ENCODE measurements around the gene HECW1.

Gene HECW1

DNA sequence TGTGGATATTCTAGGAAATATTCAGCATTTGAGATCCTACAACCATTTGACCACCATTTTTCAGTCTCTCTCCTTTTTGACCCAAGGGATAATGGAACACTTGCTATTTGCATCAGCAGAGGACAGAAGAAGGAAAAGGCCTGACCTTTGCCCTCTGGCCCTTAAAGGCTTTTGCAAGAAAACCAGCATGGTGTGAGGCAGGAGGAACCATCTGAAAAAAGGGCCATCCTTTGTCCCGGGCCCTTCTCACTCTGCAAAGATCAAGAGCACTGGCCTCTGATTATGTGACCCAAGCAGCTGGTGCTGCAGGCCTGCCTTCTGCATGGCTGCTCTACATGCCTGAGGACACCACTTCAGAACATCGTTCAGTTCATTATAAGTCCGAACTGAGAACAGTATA is 337.1 kb downstream of the HECW1 start:
- DNase-seq: no peak
- H3K27me3 ChIP-seq (ENCODE audit: insufficient read depth, low read depth, severe bottlenecking): no peaks in the 10 kb centered on the region
- H3K27ac ChIP-seq: no peak overlapping the region
- no peaks in the 10 kb centered on the region for H3K9me3 ChIP-seq (ENCODE audit: severe bottlenecking)
- H3K4me3 ChIP-seq (ENCODE audit: low read depth, low read length): no peak overlapping the region
- TF ChIP-seq, protein P1, sequence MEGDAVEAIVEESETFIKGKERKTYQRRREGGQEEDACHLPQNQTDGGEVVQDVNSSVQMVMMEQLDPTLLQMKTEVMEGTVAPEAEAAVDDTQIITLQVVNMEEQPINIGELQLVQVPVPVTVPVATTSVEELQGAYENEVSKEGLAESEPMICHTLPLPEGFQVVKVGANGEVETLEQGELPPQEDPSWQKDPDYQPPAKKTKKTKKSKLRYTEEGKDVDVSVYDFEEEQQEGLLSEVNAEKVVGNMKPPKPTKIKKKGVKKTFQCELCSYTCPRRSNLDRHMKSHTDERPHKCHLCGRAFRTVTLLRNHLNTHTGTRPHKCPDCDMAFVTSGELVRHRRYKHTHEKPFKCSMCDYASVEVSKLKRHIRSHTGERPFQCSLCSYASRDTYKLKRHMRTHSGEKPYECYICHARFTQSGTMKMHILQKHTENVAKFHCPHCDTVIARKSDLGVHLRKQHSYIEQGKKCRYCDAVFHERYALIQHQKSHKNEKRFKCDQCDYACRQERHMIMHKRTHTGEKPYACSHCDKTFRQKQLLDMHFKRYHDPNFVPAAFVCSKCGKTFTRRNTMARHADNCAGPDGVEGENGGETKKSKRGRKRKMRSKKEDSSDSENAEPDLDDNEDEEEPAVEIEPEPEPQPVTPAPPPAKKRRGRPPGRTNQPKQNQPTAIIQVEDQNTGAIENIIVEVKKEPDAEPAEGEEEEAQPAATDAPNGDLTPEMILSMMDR (IDR thresholded peaks at IDR 0.05; ENCODE audit: low read depth, low read length): no peak
- no peaks in the 10 kb centered on the region for H3K36me3 ChIP-seq

DNA sequence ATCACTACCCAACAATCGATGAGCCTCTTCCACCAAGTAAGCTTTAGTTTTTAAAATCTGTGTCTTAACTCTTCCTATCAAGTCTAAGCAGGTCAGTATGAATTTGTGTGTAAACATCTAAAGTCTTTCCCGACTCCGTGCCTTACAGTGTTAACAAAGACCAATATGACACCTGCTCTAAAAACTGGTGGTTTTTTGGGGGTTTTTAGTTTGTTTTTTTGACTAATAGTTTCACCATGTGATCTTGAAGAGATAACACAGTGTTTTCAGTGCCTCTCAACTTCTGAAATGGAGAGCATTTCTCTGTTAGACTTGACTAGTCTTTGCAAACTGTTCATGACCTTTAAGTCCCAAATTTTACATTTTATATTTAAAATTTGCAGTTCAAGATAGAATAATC is 338.4 kb downstream of the HECW1 start:
- no peak overlapping the region for H3K4me3 ChIP-seq (ENCODE audit: low read depth, low read length)
- no peaks in the 10 kb centered on the region for H3K9me3 ChIP-seq (ENCODE audit: severe bottlenecking)
- H3K36me3 ChIP-seq: no peaks in the 10 kb centered on the region
- TF ChIP-seq, protein P1 (IDR thresholded peaks at IDR 0.05; ENCODE audit: low read depth, low read length): no peak
- H3K27me3 ChIP-seq (ENCODE audit: insufficient read depth, low read depth, severe bottlenecking): no peaks in the 10 kb centered on the region
- DNase-seq: no peak
- H3K27ac ChIP-seq: no peak overlapping the region

DNA sequence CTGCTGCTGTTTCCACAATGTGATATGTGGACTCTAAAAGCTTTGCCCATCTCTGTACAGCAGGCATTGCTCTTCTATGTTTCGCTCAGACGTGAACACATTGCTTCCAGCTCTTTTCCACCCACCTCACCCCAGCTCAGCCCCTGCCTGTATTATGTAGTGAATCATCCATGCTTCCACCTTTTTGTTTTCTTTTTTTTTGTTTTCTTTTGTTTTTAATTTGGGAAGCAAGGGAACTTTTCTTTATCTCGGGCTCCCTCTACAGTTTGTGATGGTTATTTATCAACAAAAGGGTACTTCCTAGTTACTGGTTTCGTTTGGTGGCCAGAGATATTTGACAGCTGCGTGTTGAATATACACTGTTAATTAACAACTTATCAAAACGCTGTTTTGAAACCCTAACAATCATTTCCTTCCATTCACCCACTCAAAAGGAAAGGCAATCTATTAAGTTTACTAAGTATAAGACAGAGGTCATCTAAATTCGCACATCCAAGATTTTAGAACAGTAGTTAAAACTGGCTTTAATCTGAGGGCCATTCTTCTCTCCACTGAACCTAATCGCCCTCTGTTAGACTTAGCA is 342.6 kb downstream of the HECW1 start:
- TF ChIP-seq, protein P1 (IDR thresholded peaks at IDR 0.05; ENCODE audit: low read depth, low read length): peak; percentile 18; the same call in 1 of the 2 replicates
- no peak for DNase-seq
- Histone ChIP-seq H3K27me3 (ENCODE audit: insufficient read depth, low read depth, severe bottlenecking) (no peaks in the 10 kb centered on the region), H3K4me3 (ENCODE audit: low read depth, low read length) (no peak overlapping the region), H3K27ac (no peak overlapping the region), H3K36me3 (no peaks in the 10 kb centered on the region), H3K9me3 (ENCODE audit: severe bottlenecking) (no peaks in the 10 kb centered on the region)

DNA sequence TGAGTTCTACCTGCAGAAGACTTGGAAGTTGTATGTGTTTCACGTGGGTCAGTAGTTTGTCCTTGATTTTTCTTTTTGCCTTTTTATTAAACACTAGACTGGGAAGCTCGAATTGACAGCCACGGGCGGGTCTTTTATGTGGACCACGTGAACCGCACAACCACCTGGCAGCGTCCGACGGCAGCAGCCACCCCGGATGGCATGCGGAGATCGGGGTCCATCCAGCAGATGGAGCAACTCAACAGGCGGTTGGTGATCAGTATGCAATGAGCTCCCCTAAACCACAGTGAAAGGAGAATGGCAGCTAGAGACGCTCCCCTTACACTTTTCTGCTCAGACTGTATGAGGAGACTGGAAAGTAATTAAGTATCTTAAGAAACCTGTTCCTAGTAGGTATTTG is 343.8 kb downstream of the HECW1 start:
- TF ChIP-seq, protein P1 (IDR thresholded peaks at IDR 0.05; ENCODE audit: low read depth, low read length): peak; percentile 38; the same call in 1 of the 2 replicates
- H3K27me3 ChIP-seq (ENCODE audit: insufficient read depth, low read depth, severe bottlenecking): no peaks in the 10 kb centered on the region
- H3K36me3 ChIP-seq: no peaks in the 10 kb centered on the region
- peak; percentile 28 for DNase-seq
- H3K4me3 ChIP-seq (ENCODE audit: low read depth, low read length): no peak overlapping the region
- no peak overlapping the region for H3K27ac ChIP-seq
- H3K9me3 ChIP-seq (ENCODE audit: severe bottlenecking): no peaks in the 10 kb centered on the region

DNA sequence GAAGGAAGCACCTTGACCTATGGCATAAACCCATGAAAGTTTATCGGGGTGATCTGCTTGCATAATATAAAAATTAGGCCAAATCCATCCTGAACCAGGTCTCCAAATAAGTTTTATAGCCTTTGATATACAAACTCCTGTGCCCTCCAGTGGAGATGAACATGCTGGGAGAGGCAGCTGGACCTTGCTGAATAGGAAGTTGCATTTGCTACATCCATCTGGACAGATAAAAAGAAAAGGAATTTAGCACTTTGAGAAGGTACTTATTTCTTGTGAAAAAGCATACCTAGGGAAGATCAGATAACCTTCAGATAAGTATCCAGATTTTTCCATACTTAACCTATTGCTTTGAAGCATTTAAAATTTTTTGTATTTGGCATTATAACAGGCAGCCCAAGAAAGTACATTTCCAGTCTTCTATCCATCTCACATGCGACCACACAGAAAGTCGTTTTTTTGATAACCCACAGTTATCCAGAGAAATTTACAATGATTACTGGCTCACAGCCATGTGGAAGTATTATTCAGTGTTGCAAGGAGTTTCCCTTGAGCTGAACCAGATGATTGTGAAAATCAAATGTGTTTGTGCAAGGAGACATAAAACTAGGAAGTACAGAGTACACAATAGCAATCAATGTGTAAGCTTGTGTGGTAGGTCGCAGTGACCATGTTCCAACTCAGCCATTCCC is 346.0 kb downstream of the HECW1 start:
- H3K27me3 ChIP-seq (ENCODE audit: insufficient read depth, low read depth, severe bottlenecking): no peaks in the 10 kb centered on the region
- no peak for DNase-seq
- no peak overlapping the region for H3K27ac ChIP-seq
- no peaks in the 10 kb centered on the region for H3K36me3 ChIP-seq
- TF ChIP-seq, protein P1 (IDR thresholded peaks at IDR 0.05; ENCODE audit: low read depth, low read length): no peak
- no peak overlapping the region for H3K4me3 ChIP-seq (ENCODE audit: low read depth, low read length)
- H3K9me3 ChIP-seq (ENCODE audit: severe bottlenecking): no peaks in the 10 kb centered on the region

DNA sequence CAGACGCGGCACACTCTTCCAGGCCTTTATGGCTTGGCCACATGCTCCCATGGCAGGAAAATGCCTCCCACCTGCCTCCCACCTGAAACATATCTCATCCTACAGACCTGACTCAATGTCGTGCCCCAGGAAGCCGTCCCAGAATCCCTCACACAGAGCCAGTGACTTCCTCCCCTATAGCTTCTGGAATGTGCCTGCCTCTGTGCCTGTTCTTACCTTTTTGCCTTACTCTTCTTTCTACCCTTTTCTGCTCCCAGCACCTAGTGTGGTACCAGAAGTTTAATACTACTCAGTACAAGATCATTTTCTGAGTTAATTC is 346.5 kb downstream of the HECW1 start:
- H3K27me3 ChIP-seq (ENCODE audit: insufficient read depth, low read depth, severe bottlenecking): no peaks in the 10 kb centered on the region
- no peaks in the 10 kb centered on the region for H3K9me3 ChIP-seq (ENCODE audit: severe bottlenecking)

More for the DNA sequence above, 346.5 kb downstream of the HECW1 start:
- no peak overlapping the region for H3K27ac ChIP-seq
- H3K36me3 ChIP-seq: no peaks in the 10 kb centered on the region
- DNase-seq: no peak
- H3K4me3 ChIP-seq (ENCODE audit: low read depth, low read length): no peak overlapping the region
- TF ChIP-seq, protein P1 (IDR thresholded peaks at IDR 0.05; ENCODE audit: low read depth, low read length): no peak
